A673 (cell line): ENCODE data around the gene GRK1. TPM values are rescaled to one million over a fixed set of nuclear protein-coding genes. Genes with fewer than 3 reads are reported as not detected.
"Not testable (repeated sequence)": the region's sequence is repeated elsewhere in the genome, so short reads cannot be mapped to it uniquely, and the experiment has no call there.

Experiments used
- BruUV-seq: library from RNA; stranded (reverse); fragments of 400-500 nt; replicated peaks from 2 replicates; lab custom pipeline; 2021; lab: Mats Ljungman, UMichigan
- CTCF ChIA-PET: fragments of 300-600 bp; sonication (Branson Sonifier 250); formaldehyde crosslinking; loops from one replicate; lab custom pipeline; 2022; ENCODE audit warnings: antibody characterized with exemption; lab: Charles Lee
- POLR2A ChIA-PET: fragments of 300-600 bp; sonication (Branson Sonifier 250); formaldehyde crosslinking; loops from one replicate; lab custom pipeline; 2022; ENCODE audit warnings: antibody characterized with exemption; ENCODE audit not compliant: low non-redundant PET; lab: Charles Lee
- DNase-seq: peaks from one replicate; pipeline ENCODE4 v3.0.0-alpha.2; 2015; ENCODE audit warnings: low spot score
- H3K27ac ChIP-seq: fragments of 200-600 bp; sonication (generic); 2 replicates; pipeline ENCODE4 v1.5.1; 2016; ENCODE audit warnings: mixed run types, low read depth, mild to moderate bottlenecking, mixed read lengths, antibody characterized with exemption, low read length; ENCODE audit not compliant: poor library complexity, severe bottlenecking
- H3K27me3 ChIP-seq: fragments of 200-600 bp; sonication (generic); replicated peaks from 2 replicates; pipeline ENCODE4 v1.6.1; 2017; ENCODE audit warnings: mixed run types, low read depth, mild to moderate bottlenecking, mixed read lengths, antibody characterized with exemption, low read length; ENCODE audit not compliant: insufficient read depth, poor library complexity
- H3K36me3 ChIP-seq: fragments of 200-600 bp; sonication (generic); 2 replicates; pipeline ENCODE4 v1.6.1; 2016; ENCODE audit warnings: mixed run types, mild to moderate bottlenecking, mixed read lengths, antibody characterized with exemption, low read length; ENCODE audit not compliant: insufficient read depth, poor library complexity, severe bottlenecking
- H3K4me1 ChIP-seq: fragments of 200-600 bp; sonication (generic); 2 replicates; pipeline ENCODE4 v1.6.1; 2017; ENCODE audit warnings: mixed run types, mild to moderate bottlenecking, mixed read lengths, antibody characterized with exemption, low read length; ENCODE audit not compliant: insufficient read depth, poor library complexity, severe bottlenecking
- H3K4me3 ChIP-seq: fragments of 200-600 bp; sonication (generic); 2 replicates; pipeline ENCODE4 v1.5.1; 2016; ENCODE audit warnings: low read depth, mixed run types, mild to moderate bottlenecking, mixed read lengths, low read length; ENCODE audit not compliant: poor library complexity, severe bottlenecking
- H3K9me3 ChIP-seq: fragments of 200-600 bp; sonication (generic); 2 replicates; pipeline ENCODE4 v1.6.1; 2016; ENCODE audit warnings: mixed run types, low read depth, mild to moderate bottlenecking, mixed read lengths, antibody characterized with exemption, low read length; ENCODE audit not compliant: poor library complexity, severe bottlenecking
- EZH2 ChIP-seq: fragments of 200-600 bp; sonication (generic); IDR thresholded peaks from 2 replicates; pipeline ENCODE4 v1.6.1; 2017; ENCODE audit warnings: borderline replicate concordance, low read depth, mild to moderate bottlenecking, mixed read lengths, antibody characterized with exemption, low read length; ENCODE audit not compliant: poor library complexity, severe bottlenecking
- intact Hi-C: fragments of 100-400 bp; cut with micrococcal nuclease; formaldehyde crosslinking; loops from one replicate; pipeline ENCODE4 v1.10.0; 2022; ENCODE audit not compliant: unreplicated experiment
- total RNA-seq: library from RNA; stranded (reverse); gene quantifications from 2 replicates; pipeline ENCODE4 v1.2.3, GENCODE V29; 2021
- TF ChIP-seq, protein P1 (sequence below): fragments of 300-800, 200-600 bp; sonication (generic); conservative IDR thresholded peaks from 2 replicates; pipeline ENCODE4 v1.5.1; 2017; ENCODE audit warnings: low read depth, mild to moderate bottlenecking, antibody characterized with exemption, low read length, moderate library complexity, mixed read lengths

The GRK1 gene
- total RNA-seq, 1 experiment from 2014 or later, result not detected

GRCh38 chr13:113744197-113745000 lies 77.4 kb downstream of the GRK1 start:
- no peak overlapping the region for H3K27ac ChIP-seq
- H3K27me3 ChIP-seq, result no peaks in the 10 kb centered on the region
- H3K4me1 ChIP-seq, result no peaks in the 10 kb centered on the region
- no peaks in the 10 kb centered on the region for H3K9me3 ChIP-seq
- DNase-seq, result no peak
- intact Hi-C loops, result no loop called here
- no TSS peak for BruUV-seq
- TF ChIP-seq, protein P1, sequence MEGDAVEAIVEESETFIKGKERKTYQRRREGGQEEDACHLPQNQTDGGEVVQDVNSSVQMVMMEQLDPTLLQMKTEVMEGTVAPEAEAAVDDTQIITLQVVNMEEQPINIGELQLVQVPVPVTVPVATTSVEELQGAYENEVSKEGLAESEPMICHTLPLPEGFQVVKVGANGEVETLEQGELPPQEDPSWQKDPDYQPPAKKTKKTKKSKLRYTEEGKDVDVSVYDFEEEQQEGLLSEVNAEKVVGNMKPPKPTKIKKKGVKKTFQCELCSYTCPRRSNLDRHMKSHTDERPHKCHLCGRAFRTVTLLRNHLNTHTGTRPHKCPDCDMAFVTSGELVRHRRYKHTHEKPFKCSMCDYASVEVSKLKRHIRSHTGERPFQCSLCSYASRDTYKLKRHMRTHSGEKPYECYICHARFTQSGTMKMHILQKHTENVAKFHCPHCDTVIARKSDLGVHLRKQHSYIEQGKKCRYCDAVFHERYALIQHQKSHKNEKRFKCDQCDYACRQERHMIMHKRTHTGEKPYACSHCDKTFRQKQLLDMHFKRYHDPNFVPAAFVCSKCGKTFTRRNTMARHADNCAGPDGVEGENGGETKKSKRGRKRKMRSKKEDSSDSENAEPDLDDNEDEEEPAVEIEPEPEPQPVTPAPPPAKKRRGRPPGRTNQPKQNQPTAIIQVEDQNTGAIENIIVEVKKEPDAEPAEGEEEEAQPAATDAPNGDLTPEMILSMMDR, result no peak
- no peak for TF ChIP-seq EZH2
- no peaks in the 10 kb centered on the region for H3K36me3 ChIP-seq
- H3K4me3 ChIP-seq, result no peak overlapping the region
- ChIA-PET POLR2A (no interaction called here), CTCF (interaction anchor here (0.5 kb wide), 1 partner anchor 17 kb away, joined by 4 read pairs; no protein-coding TSS in a partner anchor)

GRCh38 chr13:113745059-113745458 lies 78.0 kb downstream of the GRK1 start:
- Histone ChIP-seq H3K36me3 (no peaks in the 10 kb centered on the region), H3K27me3 (no peaks in the 10 kb centered on the region), H3K4me1 (no peaks in the 10 kb centered on the region), H3K27ac (no peak overlapping the region), H3K4me3 (no peak overlapping the region), H3K9me3 (no peaks in the 10 kb centered on the region)
- ChIA-PET POLR2A (no interaction called here), CTCF (interaction anchor here (0.5 kb wide), 1 partner anchor 17 kb away, joined by 4 read pairs; no protein-coding TSS in a partner anchor)
- no TSS peak for BruUV-seq
- intact Hi-C loops, result no loop called here
- DNase-seq, result no peak
- no peak for TF ChIP-seq EZH2
- TF ChIP-seq, protein P1, result no peak

DNA sequence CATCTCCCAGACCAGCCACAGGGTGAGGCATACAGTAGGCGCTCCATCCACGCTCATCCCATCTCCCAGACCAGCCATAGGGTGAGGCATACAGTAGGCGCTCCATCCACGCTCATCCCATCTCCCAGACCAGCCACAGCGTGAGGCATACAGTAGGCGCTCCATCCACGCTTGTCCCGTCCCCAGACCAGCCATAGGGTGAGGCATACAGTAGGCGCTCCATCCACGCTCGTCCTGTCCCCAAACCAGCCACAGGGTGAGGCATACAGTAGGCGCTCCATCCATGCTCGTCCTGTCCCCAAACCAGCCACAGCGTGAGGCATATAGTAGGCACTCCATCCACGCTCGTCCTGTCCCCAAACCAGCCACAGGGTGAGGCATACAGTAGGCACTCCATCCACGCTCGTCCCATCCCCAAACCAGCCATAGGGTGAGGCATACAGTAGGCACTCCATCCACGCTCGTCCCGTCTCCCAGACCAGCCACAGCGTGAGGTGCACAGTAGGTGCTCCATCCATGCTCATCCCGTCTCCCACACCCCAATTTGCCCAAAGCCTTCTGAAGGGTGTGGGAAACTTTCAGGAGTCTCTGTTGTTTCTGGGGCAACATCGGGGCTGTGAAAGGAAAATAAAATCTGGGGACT lies 78.6 kb downstream of the GRK1 start:
- H3K27ac ChIP-seq, H3K4me1 ChIP-seq, H3K4me3 ChIP-seq, H3K9me3 ChIP-seq, POLR2A ChIA-PET, BruUV-seq, DNase-seq, intact Hi-C loops, H3K36me3 ChIP-seq, H3K27me3 ChIP-seq, CTCF ChIA-PET: not testable (repeated sequence)
